Measurements from ENCODE around the gene SRRM5. TPM values are rescaled to one million over a fixed set of nuclear protein-coding genes. Genes with fewer than 3 reads are reported as not detected.
A peak's percentile ranks its signal among the peaks of the same experiment; 100 is the strongest.

SRRM5 gene
- total and polyA plus RNA-seq, 2 of the 4 experiments (the other 2 are of a cell fraction) = 0.10 TPM; not detected in 1

- in situ Hi-C loops (cut with MboI; ENCODE audit: low sequenced_read_pairs) = loop anchor here (5.0 kb wide), 1 partner anchor 100 kb away; no protein-coding TSS in a partner anchor
- intact Hi-C loops (cut with micrococcal nuclease) = loop anchor here (2.0 to 5.0 kb wide), 3 partner anchors 56 to 220 kb away; partner anchors contain the start of genes IRGQ and ZNF576
- no peak overlapping the region for H3K4ac ChIP-seq (ENCODE audit: low read depth, low read length)
- no TSS peak for BruUV-seq (replicated peaks)
- no peak overlapping the region for H3K14ac ChIP-seq (replicated peaks; ENCODE audit: low read depth, low read length)
- H2BK15ac ChIP-seq (ENCODE audit: low read depth, low read length) = no peak overlapping the region
- peaks cover 58% of the 10 kb centered on the region for H3K36me3 ChIP-seq (ENCODE audit: control insufficient read depth, insufficient read depth, low read length)
- H2AK9ac ChIP-seq (replicated peaks; ENCODE audit: low read depth, low read length, poor library complexity) = peak overlapping the region; percentile 11
- DNase-seq (no peak), ATAC-seq (ENCODE audit: low read depth) (peak; percentile 24; the same call in 1 of the 2 replicates)
- no peak overlapping the region for H2BK20ac ChIP-seq (ENCODE audit: low read depth, low read length)
- no peak overlapping the region for H4K5ac ChIP-seq (ENCODE audit: low read depth, low read length)
- POLR2A ChIA-PET (ENCODE audit: unreplicated experiment) = no interaction called here
- H3K4me3 ChIP-seq (ENCODE audit: insufficient read depth, low read depth, low read length) = no peak overlapping the region
- no peaks in the 10 kb centered on the region for H3K9me3 ChIP-seq (ENCODE audit: control insufficient read depth, insufficient read depth, low read length)
- H2BK5ac ChIP-seq (ENCODE audit: low read depth, low read length, poor library complexity, severe bottlenecking) = no peak overlapping the region
- no peaks in the 10 kb centered on the region; the same call in 1 of the 2 replicates for H3K9me1 ChIP-seq (ENCODE audit: insufficient read depth, low read length)
- WGBS, 2 experiments (ENCODE audit: extremely low coverage in 2 of 2, insufficient read length in 1 of 2) = no CpG with 5 or more reads among the region's 5 CpGs
- peaks cover 16 to 40% of the 10 kb centered on the region in 2 experiments; a peak in 3 of 4 replicates for H3K79me1 ChIP-seq (ENCODE audit: low read depth in 1 of 2, low read length in 2 of 2)
- H2AFZ ChIP-seq (replicated peaks; ENCODE audit: low read length, poor library complexity) = no peak overlapping the region
- TF ChIP-seq RCOR1 (IDR thresholded peaks at IDR 0.05; ENCODE audit: insufficient replicate concordance, low read length) (no peak), MXI1 (IDR thresholded peaks at IDR 0.05; ENCODE audit: borderline replicate concordance, low read depth, low read length) (no peak)
- no peak overlapping the region for H3K27ac ChIP-seq (ENCODE audit: insufficient read depth, low read length)
- no peaks in the 10 kb centered on the region for H3K4me1 ChIP-seq (ENCODE audit: control insufficient read depth, insufficient read depth, low read length)
- H2BK120ac ChIP-seq (ENCODE audit: low read depth, low read length) = no peak overlapping the region
- dilution Hi-C loops (cut with HindIII; ENCODE audit: low sequenced_read_pairs, unreplicated experiment) = no loop called here
- no peak overlapping the region for H3K4me2 ChIP-seq (ENCODE audit: low read depth, low read length)
- H3K9ac ChIP-seq (ENCODE audit: low read depth, low read length) = no peak overlapping the region
- peaks cover 6% of the 10 kb centered on the region; the same call in 1 of the 2 replicates for H4K20me1 ChIP-seq (ENCODE audit: insufficient read depth, low read length)
- no peak overlapping the region for H3K18ac ChIP-seq (ENCODE audit: low read depth, low read length)
- no peak overlapping the region for H3K23ac ChIP-seq (ENCODE audit: low read depth, low read length)
- no peak overlapping the region for H4K8ac ChIP-seq (ENCODE audit: low read depth in 2 of 2, low read length in 2 of 2)
- no peaks in the 10 kb centered on the region for H3K27me3 ChIP-seq (ENCODE audit: control insufficient read depth, insufficient read depth, low read length)
- no peak overlapping the region for H4K91ac ChIP-seq (ENCODE audit: insufficient read depth, low read depth, low read length)
- no peak overlapping the region for H2AK5ac ChIP-seq (ENCODE audit: low read depth, low read length)
- CTCF ChIA-PET = no interaction called here
- no peak overlapping the region for H3K56ac ChIP-seq (ENCODE audit: extremely low read depth, insufficient read depth, low read length)
Measured at GRCh38 chr19:43652546-43652874, 40.6 kb downstream of the SRRM5 start.
